HG03064 (cell line): ENCODE results near the gene STRN3.
"Not testable (repeated sequence)": the region's sequence is repeated elsewhere in the genome, so short reads cannot be mapped to it uniquely, and the experiment has no call there.

Experiments used
- ATAC-seq: cut with Tn5 transposase; IDR thresholded peaks from one replicate; pipeline ENCODE4 v1.9.1; 2021; ENCODE audit warnings: low read depth; ENCODE audit not compliant: unreplicated experiment

The STRN3 gene

GRCh38 chr14:30925254-30925653 is 100.9 kb downstream of the STRN3 start:
- ATAC-seq, result no peak

- ATAC-seq, result no peak
Observed at GRCh38 chr14:30921788-30922187, 104.4 kb downstream of the STRN3 start.

- no peak for ATAC-seq
Observed at GRCh38 chr14:30921305-30921704, 104.9 kb downstream of the STRN3 start.

GRCh38 chr14:30915596-30915995 is 110.6 kb downstream of the STRN3 start:
- no peak for ATAC-seq

- ATAC-seq, result no peak
Observed at GRCh38 chr14:30914812-30915211, 111.4 kb downstream of the STRN3 start.

- no peak for ATAC-seq
Observed at GRCh38 chr14:30908826-30909225, 117.4 kb downstream of the STRN3 start.

- ATAC-seq, result no peak
Observed at GRCh38 chr14:30907659-30908057, 118.5 kb downstream of the STRN3 start.

GRCh38 chr14:30906752-30907658 is 119.2 kb downstream of the STRN3 start:
- no peak for ATAC-seq

- no peak for ATAC-seq
Observed at GRCh38 chr14:30903285-30904124, 122.7 kb downstream of the STRN3 start.

GRCh38 chr14:30897121-30897520 is 129.1 kb downstream of the STRN3 start:
- not testable (repeated sequence) for ATAC-seq

GRCh38 chr14:30896435-30896834 is 129.7 kb downstream of the STRN3 start:
- ATAC-seq, result no peak

- no peak for ATAC-seq
Observed at GRCh38 chr14:30894923-30895515, 131.2 kb downstream of the STRN3 start.

GRCh38 chr14:30893819-30894218 is 132.4 kb downstream of the STRN3 start:
- ATAC-seq, result no peak

GRCh38 chr14:30889244-30889594 is 137.0 kb downstream of the STRN3 start:
- ATAC-seq, result no peak

- ATAC-seq, result no peak
Observed at GRCh38 chr14:30888480-30889243, 137.5 kb downstream of the STRN3 start.

- no peak for ATAC-seq
Observed at GRCh38 chr14:30885840-30886740, 140.1 kb downstream of the STRN3 start.

- no peak for ATAC-seq
Observed at GRCh38 chr14:30884901-30885300, 141.3 kb downstream of the STRN3 start.

- ATAC-seq, result no peak
Observed at GRCh38 chr14:30883508-30884294, 142.5 kb downstream of the STRN3 start.

- no peak for ATAC-seq
Observed at GRCh38 chr14:30882431-30882830, 143.7 kb downstream of the STRN3 start.
